AG20443 (cell line): ENCODE measurements around the gene SHISAL1.
A peak's percentile ranks its signal among the peaks of the same experiment; 100 is the strongest.

Experiments used
- DNase-seq: peaks from one replicate; pipeline ENCODE4 v3.0.0; 2012; ENCODE audit warnings: low spot score, mixed read lengths

SHISAL1 gene

GRCh38 chr22:44207981-44208317 lies 104.8 kb downstream of the SHISAL1 start:
- no peak for DNase-seq

DNA sequence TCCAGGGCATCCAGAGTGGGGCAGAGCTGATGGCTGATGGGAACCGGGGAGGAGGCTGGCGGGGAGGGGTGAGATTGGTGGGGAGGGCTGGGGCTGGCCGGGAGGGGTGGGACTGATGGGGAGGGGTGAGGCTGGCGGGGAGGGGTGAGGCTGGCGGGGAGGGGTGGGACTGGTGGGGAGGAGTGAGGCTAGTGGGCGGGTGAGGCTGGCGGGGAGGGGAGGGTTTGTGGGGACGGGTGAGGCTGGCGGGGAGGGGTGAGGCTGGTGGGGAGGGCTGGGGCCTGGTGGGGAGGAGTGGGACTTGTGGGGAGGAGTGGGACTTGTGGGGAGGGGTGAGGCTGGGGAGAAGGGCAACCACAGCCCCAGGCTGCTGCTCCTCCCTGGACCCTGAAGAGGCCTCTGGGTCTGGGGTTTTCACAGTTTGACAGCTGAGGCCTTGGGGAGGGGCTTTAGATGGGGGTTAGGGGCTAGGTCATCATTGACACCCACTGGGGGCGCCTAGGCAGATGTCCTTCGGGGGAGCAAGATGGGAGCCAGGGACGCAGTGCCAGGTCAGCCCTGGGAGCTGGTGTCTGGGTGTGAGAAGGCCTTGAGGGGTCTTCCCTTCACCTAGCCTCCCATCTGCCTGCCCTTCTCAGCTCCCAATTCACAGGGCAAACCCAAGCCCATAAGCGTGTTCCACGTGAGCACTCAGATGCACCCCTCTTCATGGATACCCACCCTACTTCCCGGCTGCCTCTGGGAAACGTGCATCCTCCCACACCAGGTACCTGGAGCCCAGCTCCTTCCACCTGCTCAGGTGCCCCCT lies 105.4 kb downstream of the SHISAL1 start:
- DNase-seq: no peak

GRCh38 chr22:44206696-44207095 lies 106.1 kb downstream of the SHISAL1 start:
- DNase-seq: no peak

DNA sequence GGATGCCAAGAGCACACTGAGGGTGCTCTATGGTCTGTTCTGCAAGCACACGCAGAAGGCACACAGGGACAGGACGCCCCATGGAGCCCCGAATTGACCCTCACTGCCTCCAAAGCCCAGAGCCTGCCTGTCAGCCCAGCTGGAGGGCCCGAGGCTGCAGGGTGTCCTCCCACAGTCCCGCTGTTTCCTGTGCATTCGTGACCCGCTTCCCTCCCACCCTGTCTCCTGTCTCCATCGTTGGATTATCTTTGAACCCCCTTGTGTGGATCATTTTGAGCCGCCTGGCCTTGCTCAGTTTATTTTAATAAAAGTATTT lies 106.5 kb downstream of the SHISAL1 start:
- no peak for DNase-seq

- DNase-seq: no peak
Measured at GRCh38 chr22:44205516-44206329, 107.0 kb downstream of the SHISAL1 start.

- DNase-seq: no peak
Measured at GRCh38 chr22:44204739-44205515, 107.8 kb downstream of the SHISAL1 start.

- DNase-seq: no peak
Measured at GRCh38 chr22:44203203-44203602, 109.5 kb downstream of the SHISAL1 start.

GRCh38 chr22:44202261-44202789 lies 110.4 kb downstream of the SHISAL1 start:
- peak; percentile 89 for DNase-seq

DNA sequence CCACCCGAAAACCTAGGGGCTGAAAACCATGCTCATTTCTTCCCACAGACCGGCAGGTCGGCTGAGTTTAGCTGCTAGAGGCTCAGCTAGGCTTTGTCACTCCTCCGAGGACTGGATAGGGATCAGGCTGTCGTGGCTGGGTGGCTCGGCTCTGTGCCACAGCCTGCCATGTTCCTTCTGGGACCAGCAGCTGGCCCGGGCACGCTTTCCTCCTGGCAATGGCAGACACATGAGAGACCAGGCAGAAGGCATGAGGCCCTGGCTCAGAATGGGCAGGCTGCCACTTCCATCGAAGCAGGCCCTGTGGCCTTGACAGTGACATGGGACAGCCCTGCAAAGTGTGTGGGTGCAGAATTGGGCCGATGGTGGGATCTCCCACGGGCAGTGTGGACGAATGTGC lies 111.1 kb downstream of the SHISAL1 start:
- DNase-seq: no peak

- DNase-seq: no peak
Measured at GRCh38 chr22:44200855-44201550, 111.7 kb downstream of the SHISAL1 start.

- DNase-seq: no peak
Measured at GRCh38 chr22:44200451-44200850, 112.3 kb downstream of the SHISAL1 start.

DNA sequence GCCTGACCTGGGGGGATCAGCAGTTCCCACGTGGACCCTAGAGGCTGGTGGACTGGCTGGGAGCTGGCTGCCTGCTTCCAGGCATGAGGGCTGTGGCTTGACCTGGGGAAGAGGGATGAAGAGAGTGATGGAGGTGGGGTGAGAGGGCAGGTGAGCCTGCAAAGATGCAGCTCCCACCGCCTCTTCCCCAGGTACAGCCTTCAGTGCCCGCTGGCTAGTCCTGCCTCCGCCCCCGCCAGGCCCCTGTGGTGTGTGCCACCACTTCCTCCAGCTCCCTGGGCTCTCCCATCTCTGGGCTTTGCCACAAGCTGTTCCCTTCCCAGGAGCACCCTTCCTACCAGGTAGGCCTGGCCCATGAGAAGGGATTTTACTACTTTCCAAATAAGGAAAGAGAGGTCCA lies 112.9 kb downstream of the SHISAL1 start:
- DNase-seq: no peak

- DNase-seq: no peak
Measured at GRCh38 chr22:44199164-44199563, 113.6 kb downstream of the SHISAL1 start.

DNA sequence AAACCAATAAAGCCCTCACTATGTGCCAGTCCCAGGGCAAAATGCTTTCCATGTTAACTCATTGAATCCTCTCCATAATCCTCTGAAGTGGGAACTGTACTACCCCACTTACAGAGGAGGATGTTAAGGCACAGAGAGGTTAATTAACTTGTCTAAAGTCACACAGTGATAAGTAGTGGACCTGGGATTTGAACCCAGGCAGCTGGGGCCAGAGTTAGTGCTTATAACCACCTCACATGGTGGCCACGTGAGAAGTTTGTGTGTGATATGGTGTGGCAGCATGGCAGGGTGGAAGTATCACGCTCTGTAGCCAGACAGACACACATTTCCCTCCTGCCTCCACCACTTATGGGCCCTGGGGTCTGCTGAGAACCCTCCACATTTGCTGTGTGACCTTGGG lies 115.5 kb downstream of the SHISAL1 start:
- no peak for DNase-seq

- no peak for DNase-seq
Measured at GRCh38 chr22:44196731-44197131, 116.0 kb downstream of the SHISAL1 start.

- no peak for DNase-seq
Measured at GRCh38 chr22:44196241-44196640, 116.5 kb downstream of the SHISAL1 start.

DNA sequence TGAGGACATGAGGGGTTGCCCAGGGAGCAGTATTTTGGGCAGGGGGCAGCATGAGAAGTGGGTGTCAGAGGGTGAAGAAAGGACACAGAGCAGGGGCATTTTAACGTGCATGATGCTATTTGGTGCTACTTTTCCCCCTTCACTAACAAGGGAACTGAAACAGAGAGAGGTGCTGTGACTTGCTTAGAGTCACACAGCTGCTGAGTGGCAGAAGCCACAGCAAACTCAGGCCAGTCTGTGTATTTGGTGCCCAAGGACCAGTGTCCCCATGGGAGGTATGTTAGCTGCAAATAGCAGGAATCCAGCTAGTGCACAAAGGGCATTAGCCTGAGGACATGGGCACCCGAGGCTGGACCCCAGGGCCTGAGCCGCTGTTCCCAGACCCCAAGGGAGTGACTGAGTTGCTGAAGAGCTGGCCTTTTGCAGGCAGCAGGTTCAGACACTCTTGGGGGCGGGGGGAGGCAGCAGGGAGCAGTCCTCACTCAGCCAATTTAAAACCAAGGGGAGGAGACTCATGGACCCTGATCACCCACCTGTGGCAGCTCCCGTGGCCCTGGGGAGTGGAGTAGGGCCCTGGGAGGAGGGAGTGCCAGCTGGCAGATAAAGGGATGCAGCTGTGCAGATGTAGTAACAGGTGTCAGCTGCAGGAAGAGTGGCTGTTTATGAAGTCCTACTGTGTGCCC lies 117.4 kb downstream of the SHISAL1 start:
- DNase-seq: no peak

DNA sequence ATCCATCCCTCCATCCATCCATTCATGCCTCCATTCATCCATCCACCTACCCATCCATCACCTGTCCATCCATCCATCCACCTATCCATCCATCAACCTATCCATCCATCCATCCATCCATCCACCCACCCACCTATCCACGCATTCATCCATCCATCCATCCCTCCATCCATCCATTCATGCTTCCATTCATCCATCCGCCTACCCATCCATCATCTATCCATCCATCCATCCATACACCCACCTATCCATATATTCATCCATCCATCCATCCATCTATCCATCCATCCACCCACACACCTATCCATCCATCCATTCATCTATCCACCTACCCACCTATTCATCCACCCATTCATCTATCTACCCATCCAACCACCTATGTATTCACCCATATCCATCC lies 118.2 kb downstream of the SHISAL1 start:
- no peak for DNase-seq
